T-helper 9 cell (primary cell): Measurements from ENCODE around the gene MAPKAPK2.
"Not testable (repeated sequence)": the region's sequence is repeated elsewhere in the genome, so short reads cannot be mapped to it uniquely, and the experiment has no call there.

ENCODE experiments used
- DNase-seq: peaks from one replicate; pipeline ENCODE4 v3.0.0-alpha.2; 2020
- total RNA-seq, 2 donors: gene quantifications; one replicate each; lab custom pipeline; 2026; lab: John Stamatoyannopoulos, UW

Gene MAPKAPK2
- 181 to 306 reads per million in 2 donors for total RNA-seq

DNA sequence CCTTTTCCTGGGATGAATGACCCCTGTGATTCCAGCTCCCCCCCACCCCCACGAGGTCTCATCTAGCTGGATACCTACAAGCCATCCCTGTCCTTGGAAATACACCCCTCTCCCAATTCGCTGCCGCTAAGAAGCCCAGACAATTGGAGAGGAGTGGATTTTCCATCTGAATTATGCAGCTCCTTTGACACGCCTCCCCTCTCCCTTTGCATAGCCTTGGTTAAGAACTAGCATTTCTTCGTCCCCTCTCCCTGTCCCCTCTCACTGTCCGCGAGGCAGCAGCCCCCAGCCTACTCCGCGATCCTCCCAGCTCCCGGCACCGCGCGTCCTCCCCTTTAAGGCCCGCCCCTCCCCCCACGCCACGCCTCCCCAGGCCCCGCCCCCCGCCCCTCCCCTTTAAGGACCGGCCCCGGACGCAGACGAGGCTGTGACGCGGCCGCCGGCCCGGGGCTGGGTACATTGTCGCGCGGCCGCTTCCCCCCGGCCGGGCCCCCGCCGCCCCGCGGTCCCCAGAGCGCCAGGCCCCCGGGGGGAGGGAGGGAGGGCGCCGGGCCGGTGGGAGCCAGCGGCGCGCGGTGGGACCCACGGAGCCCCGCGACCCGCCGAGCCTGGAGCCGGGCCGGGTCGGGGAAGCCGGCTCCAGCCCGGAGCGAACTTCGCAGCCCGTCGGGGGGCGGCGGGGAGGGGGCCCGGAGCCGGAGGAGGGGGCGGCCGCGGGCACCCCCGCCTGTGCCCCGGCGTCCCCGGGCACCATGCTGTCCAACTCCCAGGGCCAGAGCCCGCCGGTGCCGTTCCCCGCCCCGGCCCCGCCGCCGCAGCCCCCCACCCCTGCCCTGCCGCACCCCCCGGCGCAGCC lies at the start of gene MAPKAPK2:
TSS of gene MAPKAPK2 (plus strand) at position 428 of the 856 bp plus-strand sequence. CDS start at position 753, 325 bp downstream.
- peak; percentile 84 for DNase-seq

- DNase-seq = peak; percentile 89
Observed at GRCh38 chr1:206635080-206635977, 49.4 kb upstream of the MAPKAPK2 start, which contains the start of gene DYRK3. TSS of gene DYRK3 (plus strand) at chr1:206635536. CDS start at chr1:206635704, 168 bp downstream.

- no peak for DNase-seq
Observed at GRCh38 chr1:206635978-206636345, 48.7 kb upstream of the MAPKAPK2 start.

GRCh38 chr1:206636671-206637070 lies 48.0 kb upstream of the MAPKAPK2 start:
- DNase-seq = no peak

GRCh38 chr1:206637605-206638004 lies 47.1 kb upstream of the MAPKAPK2 start:
- no peak for DNase-seq

- DNase-seq = not testable (repeated sequence)
Observed at GRCh38 chr1:206642074-206642473, 42.6 kb upstream of the MAPKAPK2 start.

DNA sequence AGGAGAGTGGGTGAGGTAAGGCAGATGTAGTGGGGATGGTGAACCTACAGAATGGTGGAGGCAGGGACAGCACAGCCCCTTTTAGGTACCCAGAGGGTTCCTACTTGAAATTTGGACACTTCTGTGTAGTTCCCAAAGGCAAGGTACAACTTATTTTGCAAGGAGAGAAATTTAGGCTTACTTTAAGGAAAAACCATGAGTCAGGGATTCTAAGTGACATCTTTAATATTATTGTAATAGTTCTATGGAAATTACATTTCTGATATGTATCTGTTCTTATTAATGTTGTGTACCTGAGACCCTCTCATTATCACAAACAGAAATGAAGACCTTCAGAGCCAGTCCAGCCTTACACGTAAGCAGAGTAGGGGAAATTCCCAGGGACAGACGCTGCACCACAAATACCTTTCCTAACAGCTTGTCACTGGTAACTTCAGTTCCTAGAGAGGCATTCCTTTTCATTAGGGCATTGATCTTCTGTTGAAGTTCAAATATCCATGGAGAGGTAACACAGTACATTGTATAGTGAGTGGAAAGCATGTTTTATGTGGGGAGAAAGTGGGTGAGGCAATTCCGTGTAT lies 41.5 kb upstream of the MAPKAPK2 start:
- no peak for DNase-seq

GRCh38 chr1:206646504-206646903 lies 38.2 kb upstream of the MAPKAPK2 start:
- DNase-seq = no peak

GRCh38 chr1:206647224-206647623 lies 37.5 kb upstream of the MAPKAPK2 start:
- DNase-seq = no peak

DNA sequence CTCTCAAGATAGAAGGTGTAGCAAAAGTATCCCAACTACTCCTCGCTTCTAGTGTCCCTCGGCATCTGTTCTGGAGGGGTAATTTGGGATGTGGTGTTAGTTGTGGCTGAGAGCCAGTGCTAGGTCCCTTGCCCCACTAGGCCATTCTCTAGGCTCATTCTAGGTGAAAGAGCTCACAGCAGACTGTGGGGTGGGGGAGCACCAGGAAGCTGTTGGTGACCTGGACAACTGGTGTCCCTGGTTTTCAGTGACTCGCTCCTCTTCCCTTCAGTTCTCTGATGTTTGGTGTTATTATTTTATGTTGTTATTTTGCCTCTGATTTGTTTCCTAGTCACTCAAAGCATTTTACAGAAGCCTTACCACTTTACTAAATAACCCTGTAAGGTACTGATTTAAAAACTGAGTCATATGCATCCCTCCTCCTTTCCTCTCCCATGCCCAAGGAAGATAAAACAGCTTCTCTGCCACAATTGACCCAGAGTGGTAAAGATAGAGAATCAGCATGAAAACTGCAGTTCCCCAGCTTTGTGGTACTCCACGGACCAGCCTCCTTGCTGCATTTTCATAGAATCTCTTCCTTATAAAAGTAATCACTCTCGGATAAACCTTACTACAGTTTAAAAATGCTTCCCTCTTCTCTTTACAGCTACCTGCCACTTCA lies 35.3 kb upstream of the MAPKAPK2 start:
- no peak for DNase-seq

DNA sequence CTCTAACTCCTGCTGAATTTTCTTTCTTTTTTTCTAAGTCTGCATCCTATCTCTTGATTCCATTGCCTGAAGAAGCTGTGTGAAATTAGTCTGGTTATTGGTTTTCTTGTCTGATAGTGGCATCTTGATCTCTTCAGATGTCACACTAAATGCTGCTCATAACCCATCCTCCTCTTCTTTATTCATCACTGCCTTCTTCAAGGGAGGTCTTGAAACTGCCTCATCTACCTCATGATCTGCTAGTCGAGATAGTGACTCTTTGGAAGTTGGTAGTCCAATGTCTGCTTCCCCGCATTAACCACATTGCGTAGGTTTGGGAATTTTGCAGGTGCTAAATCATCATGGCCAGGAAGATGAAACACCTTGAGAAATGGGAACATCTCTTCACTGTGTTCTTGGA lies 33.7 kb upstream of the MAPKAPK2 start:
- DNase-seq = no peak

DNA sequence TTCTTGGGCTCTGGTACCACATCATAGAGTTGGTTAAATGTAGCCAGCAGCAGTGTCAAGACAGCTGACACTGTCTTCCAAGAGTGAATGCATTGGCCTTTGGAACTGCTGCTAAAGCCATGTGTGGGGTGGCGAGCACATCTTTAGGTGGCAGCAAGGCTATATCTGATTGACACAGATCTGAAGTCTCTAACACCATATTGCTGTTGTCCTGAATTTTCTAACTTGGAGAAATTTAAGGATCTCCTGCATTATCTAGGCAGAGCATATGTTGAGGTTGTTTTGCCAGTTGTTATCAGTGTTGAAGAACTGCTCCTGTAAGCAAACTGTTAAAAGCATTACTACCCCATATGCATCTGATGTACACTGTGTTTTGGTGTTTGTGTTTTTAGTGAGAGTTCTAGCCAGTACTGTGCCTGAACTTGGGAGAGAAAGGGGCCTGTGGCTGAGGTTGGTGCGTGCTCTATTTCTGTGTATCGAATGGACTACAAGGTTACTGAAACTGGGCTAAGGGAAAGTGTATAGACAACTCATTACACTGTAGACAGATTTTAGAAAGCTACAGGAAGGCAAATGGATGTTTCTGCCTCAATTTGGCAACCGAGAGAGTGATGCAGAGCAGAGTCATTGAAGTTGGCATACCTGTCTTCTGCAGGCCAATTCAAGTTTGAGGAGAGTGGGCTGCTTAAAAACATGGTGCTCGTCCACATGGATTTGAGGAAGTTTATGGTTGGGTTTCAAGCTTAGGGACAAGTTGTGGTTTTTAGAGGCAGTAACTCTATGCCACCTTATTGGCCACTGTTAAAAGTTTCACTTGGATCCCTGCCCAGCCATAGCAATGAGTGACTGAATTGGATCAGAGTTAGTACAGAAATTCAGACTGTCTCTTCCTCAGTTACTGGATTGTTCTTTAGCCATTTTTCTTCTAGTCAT lies 32.5 kb upstream of the MAPKAPK2 start:
- DNase-seq = no peak

DNA sequence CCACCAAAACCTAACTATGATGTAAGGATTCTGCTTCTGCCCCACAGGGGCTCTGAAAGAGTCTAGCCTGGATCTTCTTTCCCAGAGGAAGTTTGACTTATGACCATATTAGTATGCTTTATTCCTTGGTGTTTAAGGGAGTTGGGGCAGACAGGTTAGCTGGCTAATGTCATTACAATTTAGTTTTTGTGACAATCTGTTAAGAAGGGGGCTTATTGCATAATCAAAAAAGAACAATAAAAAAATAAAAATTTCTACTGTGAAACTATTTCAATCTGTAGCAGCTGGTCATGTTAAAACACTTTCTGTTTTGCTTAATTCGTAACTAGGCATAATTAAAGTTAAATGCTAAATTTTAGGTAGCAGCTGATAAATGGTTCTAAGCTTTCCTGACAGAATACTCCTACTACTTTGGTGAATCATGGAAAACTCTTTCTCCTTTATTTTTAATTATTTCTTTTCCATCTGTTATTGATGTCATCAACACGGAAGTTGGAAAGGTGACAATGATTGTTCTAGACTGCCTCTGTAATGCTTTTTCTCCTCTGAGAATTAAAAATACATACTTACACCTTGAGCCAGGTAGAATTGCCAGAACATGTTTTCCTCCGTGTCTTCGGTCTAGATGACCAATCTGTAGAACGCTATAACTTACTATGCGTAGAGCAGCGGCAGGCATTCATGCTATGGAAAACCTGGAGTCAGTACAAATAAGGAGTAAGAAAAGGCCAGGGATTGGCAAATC lies 30.8 kb upstream of the MAPKAPK2 start:
- DNase-seq = no peak

DNA sequence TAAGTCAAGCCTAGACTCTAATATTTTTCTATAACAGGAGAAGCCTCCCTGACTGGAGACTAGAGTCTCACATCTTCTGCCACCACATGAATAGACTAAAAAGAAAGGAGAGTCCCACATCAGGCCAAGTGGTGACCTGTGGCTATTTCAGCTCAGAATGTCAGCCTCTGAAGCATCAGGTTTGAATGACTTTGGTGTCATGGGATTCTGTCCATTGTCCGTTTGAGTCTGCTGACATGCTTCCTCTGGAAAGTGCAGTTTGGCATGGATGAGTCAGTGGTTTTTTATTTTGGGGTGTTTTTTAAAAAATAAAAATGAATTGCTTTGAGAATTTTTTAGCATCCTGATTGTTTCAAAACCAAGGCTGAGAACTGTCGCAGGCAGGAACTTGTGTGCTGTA lies 29.9 kb upstream of the MAPKAPK2 start:
- no peak for DNase-seq

DNA sequence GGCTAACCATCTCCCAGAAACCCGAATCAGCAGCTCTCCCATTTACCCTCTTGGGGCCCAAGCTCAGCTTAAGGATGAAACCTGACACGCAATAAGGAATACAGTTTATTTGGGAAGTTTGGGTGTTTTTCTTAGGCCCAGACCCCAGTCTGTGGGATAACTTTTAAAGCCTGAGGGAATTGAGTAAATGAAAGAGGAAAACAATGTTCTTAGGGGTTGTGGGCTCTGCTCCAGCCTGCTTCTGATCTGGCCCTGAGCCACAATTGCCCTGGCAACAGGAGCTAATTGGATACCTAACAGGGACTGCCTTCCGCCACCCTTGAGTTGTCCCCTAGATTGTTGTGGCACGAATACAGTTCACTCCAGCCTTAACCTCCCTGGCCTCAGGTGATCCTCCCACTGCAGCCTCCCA lies 29.2 kb upstream of the MAPKAPK2 start:
- no peak for DNase-seq

GRCh38 chr1:206656936-206657335 lies 27.8 kb upstream of the MAPKAPK2 start:
- no peak for DNase-seq

DNA sequence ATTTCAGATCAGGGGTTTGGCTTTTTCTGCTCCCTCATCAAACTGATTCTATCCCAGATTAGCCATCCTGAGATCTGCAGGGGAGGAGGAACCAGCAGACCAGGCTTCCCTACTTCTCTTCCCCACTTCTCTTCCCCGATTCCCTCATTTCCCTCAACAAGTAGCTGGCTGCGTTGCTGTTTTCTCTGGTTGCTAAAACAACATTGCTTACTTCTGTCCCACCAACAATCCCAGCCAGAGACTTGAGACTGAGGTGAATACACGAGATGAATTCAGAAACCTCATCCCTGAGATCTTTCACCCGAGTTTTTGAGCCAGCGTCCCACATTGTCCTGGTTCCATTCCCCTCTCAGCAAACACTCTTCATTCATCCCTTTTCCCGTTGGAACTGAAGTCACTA lies 27.0 kb upstream of the MAPKAPK2 start:
- DNase-seq = no peak

DNA sequence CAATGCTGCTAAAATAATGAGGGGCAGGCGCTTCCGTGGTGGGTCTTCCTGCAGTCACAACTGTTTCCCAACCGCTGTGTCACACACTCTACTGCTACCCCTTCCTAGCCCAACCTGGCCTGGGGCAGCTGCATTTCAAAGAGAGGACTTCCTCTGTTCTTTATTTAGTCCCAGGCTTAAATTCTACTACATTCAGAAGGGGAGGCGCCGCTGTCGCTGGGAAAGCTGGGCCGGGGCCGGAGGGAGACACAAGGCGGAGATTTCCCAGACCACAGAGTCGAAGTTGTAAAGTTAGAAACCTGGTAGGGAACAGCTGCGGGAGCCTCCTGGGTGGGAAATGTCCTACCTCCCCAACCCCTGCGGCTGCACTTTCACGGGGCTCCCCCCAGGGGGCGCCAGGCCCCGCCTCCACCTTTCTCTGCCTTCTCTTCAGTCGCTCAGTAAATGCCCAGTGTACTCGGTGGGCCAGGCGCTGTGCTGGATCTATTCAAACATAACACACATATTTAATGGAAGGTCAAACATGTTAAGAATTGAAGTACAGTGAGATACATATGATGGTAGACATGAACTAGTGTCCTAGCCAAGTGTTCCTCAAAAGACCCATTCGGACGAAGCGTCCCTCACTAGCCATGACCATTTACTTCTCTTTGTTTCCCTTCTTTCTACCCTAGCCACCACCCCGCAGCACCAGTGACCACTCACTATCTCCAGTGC lies 26.3 kb upstream of the MAPKAPK2 start:
- peak; percentile 29 for DNase-seq

DNA sequence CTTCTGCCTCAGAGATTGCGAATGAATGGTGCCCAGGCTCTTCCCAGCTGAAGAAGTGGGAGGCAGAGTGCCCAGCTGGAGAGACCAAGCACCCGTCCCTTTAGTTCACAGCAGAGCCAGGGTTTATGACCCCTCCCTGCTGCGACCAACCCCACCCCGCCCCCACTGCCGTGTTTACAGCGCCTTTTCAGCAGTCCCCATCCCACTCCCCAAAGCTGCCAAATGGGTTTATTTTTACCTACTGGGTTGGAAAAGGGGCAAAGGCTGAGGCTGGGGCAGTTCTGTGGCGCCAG lies 25.8 kb upstream of the MAPKAPK2 start:
- no peak for DNase-seq

DNA sequence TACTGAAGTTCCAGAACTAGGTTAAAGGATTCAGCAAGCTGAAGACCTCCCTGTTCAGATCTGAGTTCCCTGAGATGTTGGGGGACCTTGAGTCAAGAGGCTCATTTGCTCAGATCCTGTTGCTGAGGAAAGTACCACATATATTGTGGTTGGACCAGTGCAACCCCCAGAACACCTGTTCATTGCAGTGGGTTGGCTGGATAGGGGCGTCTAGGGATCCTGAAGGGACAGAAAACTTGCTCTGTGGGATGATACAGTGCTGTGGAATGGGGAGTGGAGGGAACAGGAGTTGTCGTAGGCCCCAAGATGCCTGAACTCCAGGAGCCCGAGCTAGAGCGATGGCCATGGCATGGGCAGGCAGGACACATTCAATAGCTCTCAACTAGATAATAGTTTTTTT lies 24.6 kb upstream of the MAPKAPK2 start:
- DNase-seq = no peak
